ENCODE data around the gene PEX19. TPM values are rescaled to one million over a fixed set of nuclear protein-coding genes. Genes with fewer than 3 reads are reported as not detected.

Gene PEX19
- total RNA-seq, 1 donor from 2014 or later, result 24.1 TPM

GRCh38 chr1:160284220-160284781 is 632 bp downstream of the PEX19 start:
- DNase-seq (ENCODE audit: low spot score in 2 of 2), result peak in 1 of 2 donors; percentile 23
- FAIRE-seq, result no peak

GRCh38 chr1:160282807-160283206 is 2.1 kb downstream of the PEX19 start:
- no peak for DNase-seq (ENCODE audit: low spot score in 2 of 2)
- FAIRE-seq, result no peak

- no peak for DNase-seq (ENCODE audit: low spot score in 2 of 2)
- no peak for FAIRE-seq
These were observed 6.9 kb downstream of the PEX19 start for GRCh38 chr1:160277987-160278386.

GRCh38 chr1:160277330-160277729 is 7.6 kb downstream of the PEX19 start:
- DNase-seq (ENCODE audit: low spot score in 2 of 2) (no peak), FAIRE-seq (no peak)

GRCh38 chr1:160271025-160271424 is 13.9 kb downstream of the PEX19 start:
- no peak for FAIRE-seq
- DNase-seq (ENCODE audit: low spot score in 2 of 2), result no peak

- FAIRE-seq, result no peak
- DNase-seq (ENCODE audit: low spot score in 2 of 2), result no peak
These were observed 17.5 kb downstream of the PEX19 start for GRCh38 chr1:160267284-160267991.

GRCh38 chr1:160264795-160265307 is 20.1 kb downstream of the PEX19 start:
- FAIRE-seq (no peak), DNase-seq (ENCODE audit: low spot score in 2 of 2) (no peak)

- FAIRE-seq, result no peak
- DNase-seq (ENCODE audit: low spot score in 2 of 2), result peak; percentile 82 to 87
These were observed 22.8 kb downstream of the PEX19 start, which contains the start of gene DCAF8 for GRCh38 chr1:160261893-160262794. Gene DCAF8 (minus strand): TSS chr1:160262549. CDS start chr1:160244008, 18,541 bp downstream.

GRCh38 chr1:160261556-160261892 is 23.4 kb downstream of the PEX19 start:
- FAIRE-seq (no peak), DNase-seq (ENCODE audit: low spot score in 2 of 2) (no peak)

- DNase-seq (ENCODE audit: low spot score in 2 of 2) (peak in 1 of 2 donors; percentile 19), FAIRE-seq (no peak)
These were observed 24.2 kb downstream of the PEX19 start for GRCh38 chr1:160260406-160261382.

GRCh38 chr1:160258177-160258798 is 26.6 kb downstream of the PEX19 start:
- DNase-seq (ENCODE audit: low spot score in 2 of 2), result no peak
- FAIRE-seq, result no peak

GRCh38 chr1:160257411-160258015 is 27.4 kb downstream of the PEX19 start:
- peak; percentile 17 for FAIRE-seq
- no peak for DNase-seq (ENCODE audit: low spot score in 2 of 2)

GRCh38 chr1:160256396-160257046 is 28.4 kb downstream of the PEX19 start:
- no peak for DNase-seq (ENCODE audit: low spot score in 2 of 2)
- FAIRE-seq, result no peak

- FAIRE-seq, result no peak
- DNase-seq (ENCODE audit: low spot score in 2 of 2), result no peak
These were observed 29.1 kb downstream of the PEX19 start for GRCh38 chr1:160255781-160256300.

- FAIRE-seq (peak; percentile 81), DNase-seq (ENCODE audit: low spot score in 2 of 2) (peak; percentile 51 to 64)
These were observed 33.0 kb downstream of the PEX19 start for GRCh38 chr1:160251687-160252526.

GRCh38 chr1:160251011-160251410 is 33.9 kb downstream of the PEX19 start:
- DNase-seq (ENCODE audit: low spot score in 2 of 2) (no peak), FAIRE-seq (no peak)

- no peak for DNase-seq (ENCODE audit: low spot score in 2 of 2)
- no peak for FAIRE-seq
These were observed 37.9 kb downstream of the PEX19 start for GRCh38 chr1:160247053-160247452.

Data from frontal cortex (tissue), 4 donors.